ENCODE measurements around the gene SFI1. TPM values are rescaled to one million over a fixed set of nuclear protein-coding genes. Genes with fewer than 3 reads are reported as not detected.

The SFI1 gene
- total RNA-seq, 1 donor from 2014 or later: 238 TPM

DNA sequence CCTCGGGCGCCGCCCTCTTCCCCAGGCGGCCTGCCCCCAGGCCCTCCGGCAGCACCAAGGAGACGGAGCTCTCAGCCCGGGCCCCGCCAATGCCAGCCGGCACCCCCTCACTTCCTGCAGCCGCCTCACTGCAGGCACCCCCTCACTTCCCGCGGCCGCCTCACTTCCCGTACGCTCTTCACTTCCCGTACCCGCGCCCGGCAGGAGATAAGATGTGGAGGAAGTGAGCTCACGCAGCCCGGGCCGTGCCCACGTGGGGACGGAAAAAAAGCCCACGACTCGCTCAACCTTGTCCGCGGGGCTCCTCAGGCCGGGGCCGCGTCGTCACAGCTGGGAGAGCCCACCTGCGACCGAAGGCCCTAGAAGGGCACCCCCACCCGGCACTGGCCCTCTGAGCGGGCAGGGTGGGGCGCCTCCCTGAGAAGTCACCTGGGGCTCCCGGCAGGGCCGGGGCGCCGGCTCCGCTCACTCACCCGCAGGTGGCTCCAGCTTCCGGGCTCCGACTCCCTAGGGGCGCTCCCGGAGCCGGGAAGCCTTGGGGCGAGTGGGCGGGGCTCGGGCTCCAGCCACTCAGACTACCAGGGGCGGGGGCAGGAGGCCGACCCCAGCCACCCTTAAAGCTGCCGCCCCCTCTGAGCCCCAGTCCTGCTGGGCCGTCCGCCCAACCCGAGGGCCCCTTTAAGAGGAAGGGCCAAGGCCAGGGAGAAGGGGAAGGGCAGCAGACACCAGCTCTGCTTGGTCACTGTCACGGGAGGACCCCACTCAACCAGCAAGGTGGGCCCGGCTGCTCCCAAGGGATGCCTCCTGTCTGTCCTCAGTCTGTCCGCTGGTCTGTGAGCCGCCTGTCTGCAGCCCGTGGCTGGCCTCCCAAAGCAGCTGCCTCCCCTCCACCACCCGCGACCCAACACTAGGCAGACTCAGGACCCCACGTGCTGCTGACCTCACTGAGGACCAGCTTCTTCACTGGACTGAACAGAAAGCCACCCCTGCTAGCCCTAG, 134.3 kb downstream of the SFI1 start:
- intact Hi-C loops (cut with micrococcal nuclease): loop anchor here (1.0 to 10.0 kb wide), 6 partner anchors 32 to 546 kb away; partner anchors contain the start of genes DRG1, EIF4ENIF1, PIK3IP1 and PISD

DNA sequence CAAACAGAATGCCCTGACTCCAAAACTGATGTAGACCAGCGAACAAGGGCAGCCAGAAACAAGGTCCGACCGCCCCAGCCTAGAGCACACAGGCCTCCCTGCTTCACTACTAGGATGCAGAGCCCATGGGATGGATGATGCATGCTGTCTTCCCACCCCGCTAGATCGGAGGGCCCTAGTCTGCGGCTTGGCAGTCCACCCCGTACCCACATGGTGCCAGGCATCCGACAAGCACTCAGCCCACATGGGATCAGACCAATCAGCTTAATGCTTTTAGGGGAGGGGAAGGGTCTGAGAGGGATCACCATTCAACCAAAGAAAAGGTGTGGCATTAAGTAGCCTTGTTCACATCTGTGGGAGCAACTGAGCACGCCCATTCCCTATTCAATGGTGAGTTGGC, 135.1 kb downstream of the SFI1 start:
- intact Hi-C loops (cut with micrococcal nuclease): loop anchor here (2.0 to 10.0 kb wide), 3 partner anchors 49 to 547 kb away; partner anchors contain the start of genes PIK3IP1 and SMTN

DNA sequence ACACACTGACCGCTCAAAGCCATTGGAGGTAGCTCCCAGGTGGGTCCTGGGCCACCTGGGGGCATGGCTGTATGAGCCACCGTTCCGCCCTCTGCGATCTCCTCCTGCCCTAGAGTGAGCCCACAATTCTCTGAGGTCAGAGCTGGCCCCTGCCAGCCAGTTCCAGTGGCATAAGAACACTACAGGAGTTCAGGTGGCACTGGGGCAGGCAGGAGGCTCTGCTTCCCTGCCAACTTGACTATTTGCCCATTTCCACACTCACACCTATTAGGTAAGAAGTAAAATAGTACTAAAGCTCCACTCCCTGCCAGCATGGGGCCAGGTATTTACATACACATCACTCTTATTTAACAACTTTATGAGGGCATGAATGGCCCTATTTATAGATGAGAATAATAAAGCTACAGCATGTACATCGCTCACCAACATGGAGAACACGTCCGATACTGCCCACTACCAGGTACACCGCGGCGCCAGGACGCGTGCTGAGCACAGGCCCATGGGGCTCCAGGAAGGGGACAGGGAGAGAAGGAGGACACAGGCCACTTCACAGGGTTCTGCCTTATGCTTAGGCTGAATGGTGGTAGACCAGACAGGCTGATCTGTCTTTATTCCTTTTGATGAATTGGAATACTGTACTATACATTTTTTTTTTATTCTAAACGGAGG, 139.4 kb downstream of the SFI1 start:
- intact Hi-C loops (cut with micrococcal nuclease): loop anchor here (10.0 kb wide), 1 partner anchor 551 kb away; the partner anchor contains the start of gene SMTN

DNA sequence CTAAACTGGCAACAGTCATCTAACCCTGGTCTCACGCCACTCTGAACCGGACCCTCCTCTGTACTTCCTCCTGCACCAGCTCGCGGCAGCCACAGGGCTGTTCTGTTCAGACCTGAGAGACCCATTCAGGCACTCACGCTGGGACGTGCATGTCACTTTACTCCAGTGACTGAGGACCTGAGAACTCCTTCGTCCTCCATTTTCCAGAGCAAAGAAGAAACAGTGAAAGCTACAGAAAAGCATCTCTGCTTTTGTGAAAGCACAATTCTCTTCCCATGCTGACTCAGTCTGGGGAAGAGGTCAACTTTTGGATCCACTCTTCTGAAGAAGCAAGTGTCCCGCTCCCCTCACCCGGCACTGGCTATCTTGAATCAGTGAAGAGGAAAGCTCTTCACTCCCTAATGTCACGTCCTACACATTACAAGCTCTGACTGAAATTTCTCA, 141.1 kb downstream of the SFI1 start:
- intact Hi-C loops (cut with micrococcal nuclease): loop anchor here (10.0 kb wide), 1 partner anchor 553 kb away; the partner anchor contains the start of gene SMTN

DNA sequence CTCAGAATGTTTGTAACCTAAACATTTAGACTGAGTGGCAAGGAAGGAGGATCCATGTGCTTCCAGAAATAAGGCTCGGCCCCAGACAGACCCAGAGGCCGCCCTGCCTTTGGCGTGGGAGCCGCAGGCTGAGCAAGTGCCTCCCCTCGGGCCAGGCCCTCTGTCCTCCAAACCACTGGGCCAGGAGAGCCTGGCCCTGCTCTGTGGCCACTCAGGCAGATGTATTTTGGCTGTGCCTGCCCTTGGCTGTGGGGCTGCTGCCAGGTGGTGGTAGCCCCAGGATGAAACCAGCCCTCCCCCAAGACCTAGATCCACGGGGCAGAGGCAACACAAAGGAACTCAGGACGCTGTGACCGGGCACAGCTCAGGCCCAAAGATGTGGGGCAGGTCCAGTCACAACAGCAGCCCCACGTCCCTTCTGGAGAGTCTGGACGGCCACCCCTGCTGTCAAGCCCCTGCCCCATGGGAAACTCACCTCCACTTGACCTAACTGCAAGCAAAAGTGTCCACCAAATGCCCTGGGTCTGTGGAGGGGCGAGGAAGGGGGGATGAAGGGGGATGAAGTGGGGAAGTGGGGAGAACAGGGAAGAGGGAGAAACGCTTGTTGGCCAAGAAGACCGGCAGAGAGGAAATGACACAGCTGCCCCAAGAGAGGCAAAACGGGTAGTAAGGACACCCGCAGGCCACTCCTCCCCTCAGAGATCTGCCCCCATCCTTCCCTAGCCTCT, 141.7 kb downstream of the SFI1 start:
- intact Hi-C loops (cut with micrococcal nuclease): loop anchor here (10.0 kb wide), 1 partner anchor 553 kb away; the partner anchor contains the start of gene SMTN

DNA sequence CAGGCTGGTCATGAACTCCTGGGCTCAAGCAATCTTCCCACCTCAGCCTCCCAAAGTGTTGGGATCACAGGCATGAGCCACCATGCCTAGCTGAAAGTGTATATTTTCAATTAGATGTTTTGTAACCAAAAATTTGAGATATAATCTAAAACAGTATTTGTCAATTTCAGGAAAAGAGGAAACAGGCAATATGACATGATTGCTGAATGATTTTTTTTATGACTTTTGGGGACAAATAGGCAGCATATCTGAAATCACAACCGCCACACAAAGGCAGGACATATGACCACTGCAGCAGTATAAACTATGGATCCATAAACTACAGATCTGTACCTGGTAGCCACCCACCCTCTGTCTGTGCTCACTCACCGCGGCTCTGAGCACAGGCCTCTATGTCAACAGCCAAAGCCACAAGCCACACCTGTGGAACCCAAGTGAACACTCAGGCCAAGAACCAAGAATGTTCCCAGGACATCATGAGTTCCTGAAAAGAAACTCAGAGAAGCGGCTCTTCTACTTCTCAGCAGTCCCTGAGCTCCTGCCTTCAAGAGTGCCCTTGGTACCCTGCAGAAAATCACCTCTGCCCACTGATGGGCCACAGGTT, 143.2 kb downstream of the SFI1 start:
- intact Hi-C loops (cut with micrococcal nuclease): loop anchor here (10.0 kb wide), 1 partner anchor 555 kb away; the partner anchor contains the start of gene SMTN

DNA sequence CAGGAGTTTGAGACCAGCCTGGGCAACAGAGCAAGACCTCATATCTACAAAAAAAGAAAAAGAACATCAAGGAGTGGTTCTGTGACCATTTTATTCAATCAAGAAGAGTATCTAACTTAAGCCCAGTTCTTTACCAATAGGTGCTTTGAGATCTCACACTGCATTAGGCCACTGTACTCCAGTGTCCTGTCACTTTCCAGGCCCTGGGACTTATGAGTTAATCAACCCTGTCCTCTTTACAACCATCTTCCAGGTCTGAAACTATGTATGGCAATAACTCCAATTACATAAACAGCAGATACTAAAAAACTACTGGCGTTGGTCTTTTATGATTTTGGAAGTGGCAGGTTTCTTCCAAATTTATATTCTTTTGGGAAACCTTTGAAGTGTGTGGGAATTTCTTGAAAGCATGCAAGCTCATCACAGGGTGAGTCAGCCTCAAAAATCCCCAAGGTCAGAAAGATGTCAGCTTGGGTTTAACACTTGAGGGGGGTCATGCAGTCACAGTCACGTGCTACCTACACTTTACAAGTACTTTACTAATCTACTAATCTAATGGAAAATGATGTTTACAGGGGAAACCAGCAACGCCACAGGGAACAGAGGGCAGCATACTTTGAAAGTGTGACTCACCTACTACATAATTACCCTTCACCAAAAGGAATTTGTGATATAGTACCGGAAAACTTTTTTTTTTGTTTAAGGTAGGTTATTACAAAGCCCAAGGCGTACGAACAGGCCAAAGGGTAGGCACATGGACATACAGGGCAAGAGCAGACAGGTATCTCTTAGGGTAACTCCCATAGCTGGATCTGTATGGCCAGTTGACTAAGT, 150.1 kb downstream of the SFI1 start:
- intact Hi-C loops (cut with micrococcal nuclease): no loop called here

DNA sequence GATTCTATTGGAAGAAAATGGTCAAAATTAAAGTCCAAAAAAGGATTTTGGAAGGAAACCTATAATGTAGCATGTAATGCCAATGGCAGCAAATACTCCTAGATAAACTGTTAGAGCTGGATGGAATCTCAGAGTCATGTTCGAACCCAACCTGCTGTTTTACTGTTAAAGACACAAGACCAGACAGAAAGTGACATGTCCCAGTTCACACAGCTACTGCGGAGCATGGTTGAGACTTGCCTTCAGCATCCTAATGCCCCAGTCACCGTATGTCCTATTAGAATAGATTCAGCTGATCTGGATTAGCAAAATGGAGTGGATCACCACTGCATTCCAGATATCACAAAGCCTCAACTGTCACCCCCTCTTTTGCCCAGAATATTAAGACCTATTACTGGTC, 150.7 kb downstream of the SFI1 start:
- intact Hi-C loops (cut with micrococcal nuclease): no loop called here

DNA sequence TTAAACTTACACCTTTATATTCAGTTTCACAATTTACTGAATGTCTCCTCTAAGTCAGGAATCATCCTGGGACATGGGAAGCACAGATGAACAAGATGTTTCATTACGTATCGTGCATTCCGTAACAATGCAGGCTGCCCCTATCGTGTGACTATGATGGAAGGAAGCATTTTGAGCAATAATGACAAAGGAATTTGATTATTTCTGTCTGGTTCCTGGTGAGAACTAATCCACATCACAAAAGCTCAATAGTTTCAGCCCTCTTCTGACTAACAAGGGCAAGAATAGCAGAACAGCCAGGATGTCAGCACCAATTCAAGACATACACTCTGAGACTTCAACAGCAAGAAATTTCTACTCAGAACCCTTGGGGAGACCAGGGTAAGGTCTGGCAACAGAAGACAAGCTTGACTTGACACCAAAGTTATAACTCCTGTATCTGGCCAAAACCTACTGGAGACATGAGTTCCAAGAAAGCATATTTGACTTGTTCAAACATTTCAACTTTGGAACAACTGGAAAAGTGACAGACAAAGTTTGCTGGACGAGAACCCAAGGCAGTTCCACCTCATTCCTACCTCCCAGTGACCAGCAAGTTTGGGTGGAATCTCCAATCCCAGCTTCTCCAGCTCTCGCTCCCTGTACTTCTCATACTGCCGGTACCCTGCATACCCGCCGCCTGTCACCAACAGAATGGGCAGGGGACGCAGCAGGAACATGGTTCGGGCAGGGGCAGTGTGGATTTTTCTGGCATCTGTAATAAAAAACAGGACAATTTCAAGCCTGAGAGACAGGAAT, 151.4 kb downstream of the SFI1 start:
- intact Hi-C loops (cut with micrococcal nuclease): no loop called here

DNA sequence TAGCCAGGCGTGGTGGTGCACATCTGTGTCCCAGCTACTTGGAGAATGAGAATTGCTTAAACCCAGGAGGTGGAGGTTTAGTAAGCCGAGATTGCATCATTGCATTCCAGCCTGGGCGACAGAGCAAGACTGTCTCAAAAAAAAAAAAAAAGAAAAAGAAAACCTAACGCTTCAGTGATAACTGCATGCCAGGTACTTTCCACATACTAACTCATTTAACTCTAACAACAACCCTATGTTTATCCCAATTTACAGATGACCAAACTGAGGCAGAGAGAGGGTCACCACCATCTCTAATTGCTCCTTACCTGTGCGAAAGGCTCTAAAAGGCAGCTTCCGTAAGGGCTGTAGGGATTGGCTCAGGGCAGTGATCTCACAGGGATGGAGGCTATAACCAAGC, 154.1 kb downstream of the SFI1 start:
- intact Hi-C loops (cut with micrococcal nuclease): no loop called here

DNA sequence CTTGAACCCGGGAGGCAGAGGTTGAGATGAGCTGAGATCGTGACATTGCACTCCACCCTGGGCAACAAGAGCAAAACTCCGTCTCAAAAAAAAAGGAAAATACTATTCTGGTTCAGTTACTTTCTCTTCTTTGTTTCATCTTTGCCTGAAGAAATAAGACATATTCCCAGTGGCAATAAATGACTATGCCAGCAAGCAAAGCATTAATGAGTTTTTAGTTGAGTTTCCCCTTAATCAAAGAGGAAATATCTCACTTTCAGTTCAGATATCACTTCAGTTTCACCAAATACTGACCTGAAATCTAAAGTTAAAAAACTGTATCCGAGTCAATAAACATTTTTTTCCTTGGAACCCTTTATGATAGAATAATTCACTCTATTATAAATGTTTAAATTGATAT, 155.3 kb downstream of the SFI1 start:
- intact Hi-C loops (cut with micrococcal nuclease): no loop called here

DNA sequence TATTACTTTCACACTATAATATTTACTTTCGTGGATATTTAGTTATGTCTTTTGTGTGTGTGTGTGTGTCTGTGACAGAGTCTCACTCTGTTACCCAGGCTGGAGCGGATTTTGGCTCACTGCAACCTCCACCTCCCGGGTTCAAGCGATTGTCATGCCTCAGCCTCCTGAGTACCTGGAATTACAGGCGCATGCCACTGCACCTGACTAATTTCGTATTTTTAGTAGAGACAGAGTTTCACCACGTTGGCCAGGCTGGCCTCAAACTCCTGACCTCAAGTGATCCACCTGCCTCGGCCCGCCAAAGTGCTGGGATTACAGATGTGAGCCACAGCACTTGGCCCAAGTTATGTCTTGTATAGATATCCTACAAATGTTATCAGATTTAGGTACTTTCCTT, 155.8 kb downstream of the SFI1 start:
- intact Hi-C loops (cut with micrococcal nuclease): no loop called here

DNA sequence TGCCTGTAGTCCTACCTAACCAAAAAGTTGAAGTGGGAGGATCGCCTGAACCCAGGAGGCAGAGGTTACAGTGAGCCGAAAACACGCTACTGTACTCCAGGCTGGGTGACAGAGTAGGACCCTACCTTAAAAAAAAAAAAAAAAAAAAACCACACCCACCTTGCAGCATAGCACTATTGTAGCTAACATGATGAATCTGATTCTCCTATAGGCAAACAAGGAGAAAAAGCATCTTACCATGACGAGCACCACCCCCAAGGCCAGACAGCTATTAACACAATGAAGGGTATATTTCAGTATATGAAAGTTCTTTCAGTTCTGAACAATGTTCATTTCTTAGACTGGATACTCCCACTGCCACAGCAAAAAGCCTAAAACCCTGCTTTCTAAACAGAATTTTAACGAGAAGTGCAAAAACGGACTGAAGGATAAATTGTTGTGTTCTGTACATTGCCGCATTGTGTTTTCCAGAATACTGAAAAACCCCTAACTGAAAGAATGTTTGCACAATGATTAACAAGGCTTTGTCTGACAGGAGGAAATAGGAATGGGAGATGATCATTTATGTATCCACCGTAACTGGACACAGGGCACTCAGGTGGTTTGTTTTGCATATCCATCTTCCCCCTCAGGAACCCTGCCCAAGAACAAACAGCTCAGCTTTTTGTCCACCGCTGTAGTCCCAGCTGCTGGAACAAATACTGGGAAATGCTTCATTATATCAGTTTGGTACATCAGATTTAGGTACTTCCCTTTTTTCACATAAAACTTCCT, 156.8 kb downstream of the SFI1 start:
- intact Hi-C loops (cut with micrococcal nuclease): no loop called here

DNA sequence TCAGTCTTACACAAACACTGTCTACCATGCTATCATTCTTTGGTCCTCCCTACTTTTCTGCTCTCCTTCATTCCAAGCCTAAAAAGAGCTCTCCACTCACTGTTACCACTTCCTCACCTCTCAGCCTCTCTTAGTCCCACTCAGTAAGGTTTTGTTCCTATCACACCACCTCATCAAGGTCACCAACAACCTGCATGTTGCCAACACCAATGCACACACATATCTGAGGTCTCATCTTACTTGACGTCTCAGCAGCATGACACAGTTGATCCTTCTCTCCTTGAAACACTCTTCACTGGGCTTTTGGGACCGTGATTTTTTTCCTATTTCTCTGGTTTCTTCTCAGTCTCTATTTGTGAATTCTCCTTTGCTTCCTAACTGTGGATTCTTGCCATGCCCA, 157.6 kb downstream of the SFI1 start:
- intact Hi-C loops (cut with micrococcal nuclease): no loop called here

DNA sequence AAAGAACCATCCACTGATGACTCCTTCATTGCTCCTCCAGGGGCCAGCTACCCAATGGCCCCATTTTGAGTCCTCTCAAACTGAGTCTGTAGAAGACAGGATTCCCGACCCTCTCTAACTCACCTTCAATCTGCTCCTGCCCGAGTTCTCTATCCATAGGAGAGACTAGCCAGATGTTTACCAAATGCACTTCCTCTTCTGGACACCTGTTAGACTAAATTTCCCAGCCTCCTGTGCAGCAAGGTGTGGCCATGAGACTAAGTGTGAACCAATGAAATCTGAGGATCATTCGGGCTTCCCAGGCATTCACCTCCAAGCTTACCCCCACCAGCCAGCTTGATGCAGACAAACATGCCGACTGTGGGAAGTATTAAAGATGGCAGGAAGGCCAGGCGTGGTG, 158.1 kb downstream of the SFI1 start:
- intact Hi-C loops (cut with micrococcal nuclease): no loop called here

DNA sequence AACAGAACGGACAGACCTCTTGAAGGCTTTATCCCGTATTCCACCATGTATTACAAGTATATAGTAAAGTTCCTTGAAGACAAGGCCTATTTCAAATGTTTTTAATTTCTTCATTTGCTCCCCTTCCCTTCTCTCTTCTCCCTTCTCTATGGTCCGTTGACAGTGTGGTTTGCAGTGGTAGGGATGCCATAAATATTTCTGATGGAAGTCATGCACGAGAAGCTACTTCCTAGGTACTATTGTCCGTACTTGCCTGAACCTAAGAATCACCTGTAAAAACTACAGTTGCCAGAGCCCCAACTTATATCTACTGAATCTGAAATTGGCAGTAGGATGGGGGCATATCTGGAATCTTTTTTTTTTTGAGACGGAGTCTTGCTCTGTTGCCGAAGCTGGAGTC, 162.9 kb downstream of the SFI1 start:
- intact Hi-C loops (cut with micrococcal nuclease): no loop called here

DNA sequence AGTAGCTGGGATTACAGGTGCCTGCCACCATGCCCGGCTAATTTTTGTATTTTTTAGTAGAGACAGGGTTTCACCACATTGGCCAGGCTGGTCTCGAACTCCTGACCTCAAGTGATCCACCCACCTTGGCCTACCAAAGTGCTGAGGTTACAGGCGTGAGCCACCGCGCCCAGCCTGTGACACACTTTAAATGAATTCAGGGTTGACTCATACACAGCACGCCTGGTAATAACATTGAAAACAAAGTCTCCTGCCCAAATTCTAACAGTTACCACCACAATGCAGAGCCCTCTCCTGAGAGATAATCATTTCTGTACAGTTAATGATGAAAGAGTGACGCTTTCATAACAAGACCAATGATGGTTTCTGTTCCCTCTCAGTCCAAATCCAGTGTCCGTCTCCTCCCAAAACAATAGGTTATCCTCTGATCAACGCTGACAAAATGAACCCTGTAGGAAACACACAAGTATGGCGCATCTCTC, 164.6 kb downstream of the SFI1 start:
- intact Hi-C loops (cut with micrococcal nuclease): loop anchor here (10.0 kb wide), 3 partner anchors 184 to 754 kb away; partner anchors contain the start of gene RTCB
